OCI-LY1 (cell line): Measurements from ENCODE around the gene HRC.

Source experiments
- CTCF ChIP-seq: fragments of 200-600 bp; sonication (generic), shearing (Covaris generic); IDR thresholded peaks from 2 replicates; pipeline ENCODE4 v1.5.1; 2017; ENCODE audit warnings: mild to moderate bottlenecking, antibody characterized with exemption, low read length, moderate library complexity, mixed read lengths
- EZH2 ChIP-seq: fragments of 200-600 bp; sonication (generic), shearing (Covaris generic); IDR thresholded peaks from 2 replicates; pipeline ENCODE4 v1.8.0; 2017; ENCODE audit warnings: borderline replicate concordance, mixed run types, mild to moderate bottlenecking, antibody characterized with exemption, low read length, moderate library complexity, mixed read lengths

- no peak for TF ChIP-seq CTCF
- no peak for TF ChIP-seq EZH2
These were observed 13.2 kb upstream of the HRC start for GRCh38 chr19:49168421-49168820.
